Muscle of arm (tissue), 12 donors: ENCODE results near the gene MVP. TPM values are rescaled to one million over a fixed set of nuclear protein-coding genes. Genes with fewer than 3 reads are reported as not detected.
"Not testable (repeated sequence)": the region's sequence is repeated elsewhere in the genome, so short reads cannot be mapped to it uniquely, and the experiment has no call there.

ENCODE experiments used
- DNase-seq: peaks from one replicate; pipeline ENCODE4 v3.0.0-alpha.2; 2013
- polyA plus RNA-seq, 12 donors: library from polyadenylated mRNA; unstranded; fragments of 120-200 nt; gene quantifications; one replicate each; pipeline ENCODE4 v1.2.1, GENCODE V29; 2013; ENCODE audit not compliant: insufficient read length in 12 of 12

Gene MVP
- polyA plus RNA-seq, 12 donors, result 11.5 to 112 (median 18.7) TPM; not detected in 1

DNA sequence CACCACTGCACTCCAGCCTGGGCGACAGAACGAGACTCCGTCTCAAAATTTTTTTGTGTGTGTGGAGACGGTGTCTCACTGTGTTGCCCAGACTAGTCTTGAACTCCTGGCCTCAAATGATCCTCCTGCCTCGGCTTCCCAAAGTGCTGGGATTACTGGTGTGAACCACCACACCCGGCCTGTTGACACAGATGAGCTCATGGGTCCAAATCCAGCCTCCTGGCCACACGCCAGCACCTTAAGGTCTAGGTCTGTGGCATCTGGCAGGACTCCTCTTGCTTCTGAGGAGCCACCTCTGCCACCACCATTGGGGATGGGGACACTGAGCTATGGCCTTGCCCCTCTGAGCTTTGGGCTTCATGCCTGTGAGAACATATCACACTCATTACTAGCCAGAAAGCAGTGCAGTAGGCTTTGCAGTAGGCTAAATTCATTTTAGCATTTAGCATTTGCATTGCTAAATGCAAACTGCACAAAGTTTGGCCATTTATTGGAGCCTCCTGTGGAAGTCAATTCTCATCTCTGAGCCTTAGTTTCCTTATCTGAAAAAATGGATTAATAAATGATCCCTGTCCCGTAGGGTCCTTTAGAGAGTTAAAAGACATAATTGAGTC, 48.2 kb downstream of the MVP start:
- DNase-seq, result no peak

DNA sequence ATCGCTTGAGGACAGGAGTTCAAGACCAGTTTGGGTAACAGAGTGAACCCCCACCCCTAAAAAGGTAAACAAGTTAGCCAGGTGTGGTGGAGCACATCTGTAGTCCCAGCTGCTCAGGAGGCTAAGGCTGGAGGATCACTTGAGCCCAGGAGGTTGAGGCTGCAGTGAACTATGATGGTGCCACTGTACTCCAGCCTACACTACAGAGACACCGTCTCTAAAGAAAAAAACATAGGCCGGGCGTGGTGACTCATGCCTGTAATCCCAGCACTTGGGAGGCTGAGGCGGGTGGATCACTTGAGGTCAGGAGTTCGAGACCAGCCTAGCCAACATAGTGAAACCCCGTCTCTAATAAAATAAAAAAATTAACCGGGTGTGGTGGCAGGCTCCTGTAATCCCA, 48.8 kb downstream of the MVP start:
- DNase-seq, result not testable (repeated sequence)

DNA sequence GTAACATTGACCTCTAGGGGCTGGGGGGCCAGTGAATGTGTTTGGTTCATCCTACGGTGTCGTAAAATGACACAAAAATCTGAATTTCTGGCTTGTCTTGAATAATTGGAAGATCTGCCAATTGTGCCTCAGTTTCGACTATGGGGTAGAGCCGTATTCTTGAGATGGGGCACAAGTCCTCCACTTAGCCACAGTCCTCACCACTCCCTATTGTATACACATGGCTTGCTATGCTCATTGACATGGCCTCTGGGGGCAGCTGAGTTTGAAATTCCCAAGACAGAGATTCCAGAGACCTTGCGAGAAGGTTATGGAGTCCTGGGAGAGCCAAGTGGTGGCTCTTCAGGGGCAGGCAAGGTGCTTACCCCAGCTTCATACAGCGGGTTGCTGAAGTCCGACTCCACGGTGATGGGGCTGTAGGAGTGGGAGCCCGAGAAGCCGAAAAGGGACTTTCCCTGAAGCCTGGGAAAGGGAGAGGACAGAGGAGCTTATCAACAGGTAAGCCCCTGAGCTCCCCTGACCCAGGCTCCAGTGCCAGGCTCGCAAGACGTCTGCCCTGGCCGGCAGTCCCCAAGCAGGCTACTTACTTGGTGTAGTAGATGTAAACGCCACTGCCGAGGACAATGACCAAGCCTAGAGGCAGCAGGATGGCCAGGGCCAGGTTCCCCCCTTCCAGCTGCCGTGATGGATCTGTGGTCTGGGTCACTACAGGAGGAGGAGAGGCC, 51.7 kb downstream of the MVP start:
- no peak for DNase-seq

DNA sequence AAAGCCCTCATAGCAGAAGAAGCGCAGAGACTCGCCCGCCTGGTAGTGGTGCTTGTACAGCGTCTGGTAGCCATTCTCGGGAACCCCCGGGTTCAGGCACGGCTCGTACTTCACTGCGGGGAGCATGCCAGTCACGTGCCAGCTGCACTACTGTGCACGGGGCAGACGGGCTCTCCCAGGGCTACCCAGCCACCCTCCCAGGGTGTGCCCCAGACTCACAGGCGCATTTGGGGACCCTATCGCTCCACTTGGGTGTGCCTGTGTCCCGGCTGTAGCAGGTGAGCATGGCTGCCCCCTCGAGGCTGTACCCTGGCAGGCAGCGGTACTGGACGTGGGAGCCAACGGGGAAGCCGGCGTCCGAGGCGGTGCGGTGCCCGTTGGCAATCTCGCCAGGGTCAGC, 53.1 kb downstream of the MVP start:
- DNase-seq, result no peak

DNA sequence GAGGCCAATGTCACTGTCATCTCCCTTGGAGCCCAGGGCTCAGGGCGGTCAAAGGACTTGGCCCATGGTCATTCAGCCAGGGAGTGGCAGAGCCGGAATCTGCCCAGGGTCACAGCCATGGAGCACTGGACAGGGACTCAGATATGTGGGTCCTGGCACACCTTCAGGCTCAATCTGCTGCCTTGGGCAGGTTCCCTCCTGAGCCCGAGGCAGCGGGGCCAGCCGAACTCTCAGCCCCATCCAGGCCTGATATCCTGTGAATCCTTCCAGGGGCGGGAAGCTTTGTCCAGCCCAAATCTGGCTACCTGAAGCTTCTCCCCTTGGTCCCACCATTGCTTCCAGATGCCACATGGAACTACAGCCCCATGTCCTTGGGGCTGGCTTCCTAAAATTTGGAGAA, 54.9 kb downstream of the MVP start:
- DNase-seq, result no peak

DNA sequence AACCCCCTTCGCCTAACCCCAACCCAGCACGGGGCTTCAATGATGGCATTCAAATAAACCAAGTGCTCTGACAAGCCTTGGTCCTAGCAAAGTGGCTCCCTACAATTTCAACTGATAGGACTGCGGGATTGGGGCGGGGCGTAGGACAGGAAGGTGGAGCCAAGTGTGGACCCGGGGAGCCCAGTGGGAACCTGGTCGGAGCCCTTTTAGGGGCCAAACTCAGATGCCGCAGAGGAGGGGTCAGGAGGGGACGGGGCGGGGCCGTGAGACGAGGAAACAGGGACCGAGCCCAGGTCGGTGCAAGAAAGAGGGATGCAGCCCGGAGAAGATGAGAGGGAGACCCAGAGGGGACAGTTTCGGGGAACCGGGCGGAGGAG, 55.9 kb downstream of the MVP start:
- DNase-seq, result no peak

DNA sequence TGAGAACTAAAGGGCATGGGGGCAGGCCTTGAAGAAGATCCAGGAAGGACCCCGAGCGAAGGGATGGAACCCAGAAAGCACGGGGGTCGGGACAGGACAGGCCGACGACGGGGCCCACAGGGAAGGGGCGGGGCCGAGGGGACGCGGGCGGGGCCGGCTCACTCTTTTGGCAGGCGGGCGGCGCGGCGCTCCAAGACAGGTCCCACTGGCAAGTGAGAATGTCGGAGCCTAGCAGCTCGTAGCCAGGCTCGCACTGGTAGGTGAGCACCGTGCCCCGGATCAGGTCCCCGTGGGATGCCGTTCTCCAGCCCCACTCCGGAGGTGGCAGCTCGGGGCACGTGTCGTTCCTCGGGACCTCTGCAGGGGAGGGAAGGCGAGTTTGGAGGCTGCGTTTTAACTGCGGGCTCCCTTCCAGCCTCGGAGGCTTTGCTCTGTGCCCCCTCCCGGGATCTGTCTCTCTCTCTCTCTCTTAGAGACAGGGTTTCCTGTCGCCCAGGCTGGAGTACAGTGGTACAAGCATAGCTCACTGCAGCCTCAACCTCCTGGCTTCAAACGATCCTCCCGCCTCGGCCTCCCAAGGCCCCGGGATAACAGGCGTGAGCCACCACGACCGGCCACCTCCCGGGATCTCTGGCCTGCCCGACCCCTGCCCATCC, 56.5 kb downstream of the MVP start:
- no peak for DNase-seq

DNA sequence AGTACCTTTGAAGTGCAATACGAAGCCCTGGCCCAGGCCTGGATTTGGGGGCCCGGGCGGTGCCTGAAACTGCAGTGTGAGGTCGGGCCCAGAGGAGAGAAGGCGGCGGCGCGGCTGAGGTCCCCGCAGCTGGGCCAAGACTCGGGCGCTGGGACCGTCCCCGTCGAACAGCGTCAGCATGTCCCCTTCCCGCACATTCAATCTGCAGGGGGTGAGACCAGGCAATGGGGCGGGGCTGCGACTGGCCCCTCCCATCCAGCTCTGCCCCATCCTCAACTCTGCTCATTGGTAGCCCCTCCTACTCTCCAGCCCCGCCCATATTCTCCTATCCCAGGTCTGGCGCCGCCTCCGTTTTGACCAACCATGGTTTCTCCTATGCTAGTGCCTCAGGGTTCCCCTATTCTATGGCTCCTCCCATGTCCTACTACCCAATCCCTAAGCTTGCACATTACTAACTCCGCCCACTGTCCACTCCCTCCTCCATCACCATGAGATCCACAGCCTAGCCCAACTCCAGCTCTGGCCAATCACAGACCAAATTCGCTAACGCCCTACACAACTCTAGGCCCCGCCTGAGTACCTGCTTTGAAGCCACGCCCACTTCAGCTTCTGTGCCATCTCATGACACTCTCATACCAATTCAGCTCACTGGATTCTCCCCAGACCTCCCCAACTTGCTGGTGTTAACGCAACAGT, 57.2 kb downstream of the MVP start:
- no peak for DNase-seq

DNA sequence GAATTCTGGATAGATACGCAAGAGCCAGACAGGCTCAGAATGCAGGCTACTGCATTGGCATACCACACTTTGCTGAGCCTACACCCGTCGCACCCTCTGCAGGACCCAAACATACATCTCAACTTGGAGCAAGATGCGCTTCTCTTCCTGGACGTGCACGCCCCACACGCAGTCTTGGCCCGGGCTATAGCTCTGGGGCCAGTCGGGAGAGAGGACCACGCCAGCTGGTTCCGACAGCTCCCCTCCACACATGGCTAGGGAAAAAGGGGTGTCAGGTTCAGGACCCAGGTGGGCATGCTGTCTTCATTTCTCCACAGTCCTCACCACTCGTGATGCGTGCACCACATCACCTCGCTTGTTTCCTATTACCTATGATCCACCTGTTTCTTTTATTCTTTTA, 57.9 kb downstream of the MVP start:
- no peak for DNase-seq

DNA sequence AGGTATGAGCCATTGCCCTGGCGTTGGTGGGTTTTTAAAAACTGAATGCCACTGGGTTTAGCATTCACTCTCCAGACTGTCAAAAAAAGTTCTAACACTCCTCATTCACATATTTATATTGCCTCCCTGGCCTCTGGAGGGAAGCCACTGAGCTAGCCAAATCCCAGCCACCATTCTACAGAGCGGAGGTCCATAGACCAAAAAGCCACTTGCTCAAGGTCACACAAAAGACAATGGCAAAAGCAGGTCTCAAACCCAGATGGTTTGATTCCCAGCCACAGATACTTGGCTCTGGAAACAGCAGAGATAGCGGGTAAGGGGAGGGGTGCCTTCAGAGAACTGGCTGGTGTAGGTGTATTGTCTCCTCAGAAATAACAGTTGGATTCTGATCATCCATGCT, 60.8 kb downstream of the MVP start:
- DNase-seq, result no peak

DNA sequence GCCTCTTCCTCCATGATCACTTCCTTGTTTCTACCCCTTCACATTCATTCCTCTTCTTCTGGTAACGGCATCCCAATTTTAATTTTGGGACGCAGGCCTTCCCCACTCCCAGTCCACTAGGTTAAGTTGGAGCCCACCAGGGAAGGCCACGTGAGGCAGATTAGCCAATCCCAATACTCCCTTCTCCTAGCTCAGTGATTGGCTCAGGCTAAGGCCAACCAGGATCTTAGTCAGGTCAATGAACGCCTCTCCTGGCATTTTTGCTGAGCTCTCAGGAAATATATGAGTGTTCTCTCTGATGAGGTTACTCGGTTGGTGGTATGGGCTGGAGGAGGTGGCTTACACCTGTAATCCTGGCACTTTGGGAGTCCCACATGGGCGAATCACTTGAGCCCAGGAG, 63.7 kb downstream of the MVP start:
- DNase-seq, result no peak

DNA sequence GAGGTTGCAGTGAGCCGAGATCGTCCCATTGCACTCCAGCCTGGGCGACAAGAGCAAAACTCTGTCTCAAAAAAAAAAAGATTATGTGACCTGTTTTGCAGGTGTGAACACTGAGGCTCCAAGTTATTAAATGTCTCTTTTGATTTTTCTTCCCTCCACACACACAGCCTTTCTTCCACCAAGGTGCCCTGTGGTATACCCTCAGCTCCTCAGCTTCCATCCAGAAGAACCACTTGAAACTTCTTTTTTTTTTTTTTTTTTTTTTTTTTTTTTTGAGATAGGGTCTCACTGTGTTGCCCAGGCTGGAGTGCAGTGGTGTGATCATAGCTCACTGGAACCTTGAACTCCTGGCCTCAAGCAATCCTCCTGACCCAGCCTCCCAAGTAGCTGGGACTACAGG, 69.1 kb downstream of the MVP start:
- DNase-seq, result not testable (repeated sequence)

DNA sequence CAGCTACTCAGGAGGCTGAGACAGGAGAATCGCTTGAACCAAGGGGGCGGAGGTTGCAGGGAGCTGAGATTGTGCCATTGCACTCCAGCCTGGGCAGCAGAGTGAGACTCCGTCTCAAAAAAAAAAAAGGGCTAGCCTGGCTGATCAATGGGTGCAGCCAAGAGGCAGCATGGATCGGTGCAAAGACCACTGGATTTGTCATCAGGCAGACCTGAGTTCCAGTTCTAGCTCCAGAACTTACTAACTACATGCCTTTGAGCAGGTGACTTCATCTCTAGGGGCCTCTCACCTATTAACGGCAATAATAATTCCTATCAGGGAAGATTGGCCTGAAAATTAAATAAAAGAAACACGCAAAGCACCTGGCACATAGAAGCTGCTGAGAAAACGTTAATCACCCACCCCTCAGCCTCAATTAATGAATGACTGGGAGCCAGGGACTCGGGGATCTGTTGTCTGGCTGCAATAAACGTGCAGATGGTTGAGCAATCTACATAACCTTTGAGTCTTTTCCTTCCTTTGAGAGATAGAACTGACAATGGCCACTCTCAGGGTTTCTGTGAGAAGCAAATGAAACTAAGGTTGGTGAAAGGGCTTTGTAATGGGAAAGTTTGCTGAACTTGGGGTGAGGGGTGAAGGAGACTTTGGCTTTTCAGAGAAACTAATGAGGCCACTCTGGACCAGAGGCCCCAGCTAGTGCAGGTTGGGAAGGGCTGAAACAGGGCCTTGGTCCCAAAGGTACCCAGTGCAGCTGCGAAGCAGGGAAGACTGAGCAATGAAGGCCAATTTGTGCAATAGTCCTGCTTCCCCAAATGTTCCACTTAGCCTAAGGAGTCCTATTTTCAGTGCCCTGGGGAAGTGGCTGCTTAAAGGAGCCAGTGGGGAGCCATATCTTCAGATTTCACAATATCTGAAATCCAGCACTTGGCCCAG, 71.5 kb downstream of the MVP start:
- DNase-seq, result no peak

DNA sequence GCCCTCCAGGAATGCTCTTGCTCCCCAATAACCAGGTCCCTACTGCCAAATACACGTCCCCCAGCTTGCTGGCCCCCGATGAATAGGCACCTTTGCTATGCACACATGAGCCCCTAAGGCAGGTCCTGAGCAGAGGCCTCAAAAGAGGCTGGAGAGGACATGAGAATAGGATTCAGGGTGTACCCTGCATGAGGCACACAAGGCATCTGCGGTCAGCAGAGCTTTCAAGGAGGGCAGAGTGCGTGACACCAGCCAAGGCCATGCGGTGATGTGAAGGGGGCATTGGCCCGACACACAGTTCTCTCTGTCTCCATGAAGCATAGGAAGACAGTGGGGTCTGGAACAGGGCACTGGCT, 72.2 kb downstream of the MVP start:
- DNase-seq, result no peak

DNA sequence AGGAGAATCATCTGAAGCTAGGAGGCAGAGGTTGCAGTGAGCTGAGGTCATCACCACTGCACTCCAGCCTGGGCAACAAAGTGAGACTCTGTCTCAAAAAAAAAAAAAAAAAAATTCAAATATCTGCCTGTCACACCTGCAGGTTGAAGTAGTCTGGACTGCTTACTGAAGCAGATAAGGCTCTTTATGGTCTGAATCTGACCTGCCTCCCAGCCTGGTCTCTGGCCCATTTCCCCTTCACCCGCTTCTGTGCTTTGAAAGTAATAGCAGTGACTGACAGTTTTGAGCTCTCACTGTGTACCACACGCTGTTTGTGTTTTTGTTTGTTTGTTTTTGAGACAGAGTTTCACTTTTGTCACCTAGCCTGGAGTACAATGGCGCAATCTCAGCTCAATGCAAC, 73.3 kb downstream of the MVP start:
- DNase-seq, result no peak

DNA sequence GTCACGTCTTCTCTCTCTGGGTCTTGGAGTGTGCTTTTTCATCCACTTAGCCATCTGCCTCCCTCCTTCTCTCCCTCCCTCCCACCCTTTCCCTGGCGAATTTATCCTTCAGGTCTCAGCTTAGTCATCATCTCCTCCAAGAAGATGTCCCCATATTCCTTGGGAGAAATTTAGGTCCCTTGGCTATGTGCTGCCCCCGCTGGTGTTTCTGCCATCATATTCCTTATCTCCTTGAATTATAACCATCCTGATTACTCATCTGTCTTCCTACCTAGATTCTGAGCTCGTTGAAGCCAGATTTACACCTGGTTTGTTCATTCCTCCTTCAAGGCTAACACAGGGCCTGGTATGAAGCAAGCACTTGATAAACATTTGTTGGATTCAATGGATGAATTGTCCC, 74.1 kb downstream of the MVP start:
- no peak for DNase-seq

DNA sequence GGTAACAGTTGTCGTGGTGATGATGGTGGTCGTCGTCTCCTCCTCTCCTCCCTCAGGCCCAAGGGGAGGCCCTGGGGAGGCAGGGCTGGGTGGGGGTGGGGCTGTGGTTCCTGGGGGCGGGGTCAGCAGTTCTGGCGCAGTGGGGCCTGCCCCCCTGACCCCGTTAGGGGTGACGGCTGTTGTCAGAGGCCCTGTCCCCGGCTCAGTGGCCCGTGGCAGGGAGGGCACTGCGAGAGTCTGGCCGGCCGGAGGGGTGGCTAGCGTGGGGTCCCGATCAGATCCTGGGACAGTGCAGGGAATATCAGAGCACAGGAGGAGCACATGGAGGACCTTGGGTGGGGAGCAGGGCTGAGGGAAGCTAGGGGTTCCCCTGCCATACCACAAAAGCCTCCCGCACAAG, 76.6 kb downstream of the MVP start:
- DNase-seq, result no peak

DNA sequence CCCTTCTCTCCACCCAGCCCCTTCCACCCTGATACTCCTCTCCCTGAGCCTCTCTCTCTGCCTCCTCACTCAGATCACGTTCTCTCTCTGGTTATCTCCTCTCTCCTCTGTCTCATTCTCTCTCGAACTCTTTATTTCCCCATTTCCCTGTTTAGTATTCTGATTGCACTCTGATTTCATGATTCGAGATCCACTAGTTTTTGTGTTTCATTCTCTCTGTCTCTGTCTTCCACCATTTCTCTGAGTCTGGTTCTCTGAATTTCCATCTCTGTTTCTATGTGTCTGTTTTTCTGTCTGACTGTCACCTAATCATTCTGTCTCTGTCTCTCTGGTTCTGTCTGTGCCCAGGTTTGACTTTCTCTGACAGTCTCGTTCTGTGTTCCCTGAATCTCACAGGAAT, 77.1 kb downstream of the MVP start:
- DNase-seq, result no peak
